ENCODE data around the gene FAM174C. TPM values are rescaled to one million over a fixed set of nuclear protein-coding genes. Genes with fewer than 3 reads are reported as not detected.

The FAM174C gene
- total and polyA plus RNA-seq, 2 donors from 2014 or later: 35.3 to 94.7 TPM

- no peak for TF ChIP-seq CTCF (IDR thresholded peaks at IDR 0.05; ENCODE audit: borderline replicate concordance, extremely low read depth, insufficient read depth)
- intact Hi-C loops (cut with DNase I): no loop called here
- DNase-seq (no peak), FAIRE-seq (no peak)
- no peaks in the 10 kb centered on the region for H3K4me1 ChIP-seq (ENCODE audit: control insufficient read depth in 2 of 3, insufficient read depth in 2 of 3, low read depth in 1 of 3, low read length in 3 of 3)
- no peaks in the 10 kb centered on the region for H3K27me3 ChIP-seq (ENCODE audit: control insufficient read depth, insufficient read depth, low read length)
- H3K9ac ChIP-seq (ENCODE audit: low read length in 3 of 3): no peak overlapping the region
- H3K9me3 ChIP-seq (ENCODE audit: control insufficient read depth in 2 of 3, insufficient read depth in 1 of 3, low read length in 3 of 3): no peaks in the 10 kb centered on the region
- no peak overlapping the region for H3K27ac ChIP-seq (ENCODE audit: low read depth in 2 of 2, low read length in 2 of 2)
- no peak overlapping the region for H3K4me3 ChIP-seq (ENCODE audit: low read length in 3 of 3)
- H3K36me3 ChIP-seq (ENCODE audit: control insufficient read depth in 2 of 3, insufficient read depth in 3 of 3, low read length in 3 of 3): no peaks in the 10 kb centered on the region
Observed at GRCh38 chr19:1226522-1227303, 48.6 kb upstream of the FAM174C start.

GRCh38 chr19:1227304-1228054 lies 47.9 kb upstream of the FAM174C start:
- Histone ChIP-seq H3K27ac (ENCODE audit: low read depth in 2 of 2, low read length in 2 of 2) (no peak overlapping the region), H3K4me1 (ENCODE audit: control insufficient read depth in 2 of 3, insufficient read depth in 2 of 3, low read depth in 1 of 3, low read length in 3 of 3) (peaks cover 0 to 2% (median 0%) of the 10 kb centered on the region in 3 donors), H3K9me3 (ENCODE audit: control insufficient read depth in 2 of 3, insufficient read depth in 1 of 3, low read length in 3 of 3) (no peaks in the 10 kb centered on the region), H3K27me3 (ENCODE audit: control insufficient read depth, insufficient read depth, low read length) (no peaks in the 10 kb centered on the region), H3K9ac (ENCODE audit: low read length in 3 of 3) (no peak overlapping the region), H3K4me3 (ENCODE audit: low read length in 3 of 3) (no peak overlapping the region), H3K36me3 (ENCODE audit: control insufficient read depth in 2 of 3, insufficient read depth in 3 of 3, low read length in 3 of 3) (no peaks in the 10 kb centered on the region)
- DNase-seq (no peak), FAIRE-seq (no peak)
- no peak for TF ChIP-seq CTCF (IDR thresholded peaks at IDR 0.05; ENCODE audit: borderline replicate concordance, extremely low read depth, insufficient read depth)
- intact Hi-C loops (cut with DNase I): no loop called here

- Histone ChIP-seq H3K27me3 (ENCODE audit: control insufficient read depth, insufficient read depth, low read length) (no peaks in the 10 kb centered on the region), H3K36me3 (ENCODE audit: control insufficient read depth in 2 of 3, insufficient read depth in 3 of 3, low read length in 3 of 3) (no peaks in the 10 kb centered on the region), H3K4me1 (ENCODE audit: control insufficient read depth in 2 of 3, insufficient read depth in 2 of 3, low read depth in 1 of 3, low read length in 3 of 3) (peaks cover 0 to 9% (median 0%) of the 10 kb centered on the region in 3 donors), H3K9ac (ENCODE audit: low read length in 3 of 3) (no peak overlapping the region), H3K9me3 (ENCODE audit: control insufficient read depth in 2 of 3, insufficient read depth in 1 of 3, low read length in 3 of 3) (no peaks in the 10 kb centered on the region), H3K27ac (ENCODE audit: low read depth in 2 of 2, low read length in 2 of 2) (no peak overlapping the region), H3K4me3 (ENCODE audit: low read length in 3 of 3) (no peak overlapping the region)
- TF ChIP-seq CTCF (IDR thresholded peaks at IDR 0.05; ENCODE audit: borderline replicate concordance, extremely low read depth, insufficient read depth): no peak
- no peak for FAIRE-seq
- intact Hi-C loops (cut with DNase I): no loop called here
- no peak for DNase-seq
Observed at GRCh38 chr19:1228161-1228957, 47.0 kb upstream of the FAM174C start.

All from kidney (tissue), 14 donors.